ENCODE data around the gene DNAH9.

DNAH9 gene

GRCh38 chr17:11641521-11642275 lies 43.4 kb downstream of the DNAH9 start:
- no peak for DNase-seq (ENCODE audit: low read depth, low spot score)
- H3K4me3 ChIP-seq (ENCODE audit: low read depth, low read length) = no peak overlapping the region
- in situ Hi-C loops (cut with HindIII; ENCODE audit: low sequenced_read_pairs) = no loop called here
- no peak for TF ChIP-seq CTCF (IDR thresholded peaks at IDR 0.05; ENCODE audit: low read depth, low read length)

GRCh38 chr17:11642655-11643054 lies 44.4 kb downstream of the DNAH9 start:
- no peak for DNase-seq (ENCODE audit: low read depth, low spot score)
- in situ Hi-C loops (cut with HindIII; ENCODE audit: low sequenced_read_pairs) = no loop called here
- no peak for TF ChIP-seq CTCF (IDR thresholded peaks at IDR 0.05; ENCODE audit: low read depth, low read length)
- H3K4me3 ChIP-seq (ENCODE audit: low read depth, low read length) = no peak overlapping the region

DNA sequence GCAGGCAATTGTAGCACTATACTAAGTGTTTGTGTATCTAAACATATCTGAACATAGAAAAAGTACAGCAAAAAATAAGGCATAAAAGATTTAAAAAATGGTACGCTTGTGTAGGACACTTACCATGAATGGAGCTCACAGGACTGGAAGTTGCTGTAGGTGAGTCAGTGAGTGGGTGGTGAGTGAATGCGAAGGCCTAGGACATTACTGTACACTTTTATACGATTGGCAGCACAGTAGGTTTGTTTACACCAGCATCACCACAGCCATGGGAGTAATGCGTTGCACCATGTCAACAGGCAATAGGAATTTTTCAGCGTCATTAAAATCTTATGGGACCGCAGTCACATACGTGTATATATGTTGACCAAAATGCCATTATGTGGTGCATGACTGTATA lies 45.6 kb downstream of the DNAH9 start:
- no peak for TF ChIP-seq CTCF (IDR thresholded peaks at IDR 0.05; ENCODE audit: low read depth, low read length)
- in situ Hi-C loops (cut with HindIII; ENCODE audit: low sequenced_read_pairs) = no loop called here
- no peak overlapping the region for H3K4me3 ChIP-seq (ENCODE audit: low read depth, low read length)
- no peak for DNase-seq (ENCODE audit: low read depth, low spot score)

DNA sequence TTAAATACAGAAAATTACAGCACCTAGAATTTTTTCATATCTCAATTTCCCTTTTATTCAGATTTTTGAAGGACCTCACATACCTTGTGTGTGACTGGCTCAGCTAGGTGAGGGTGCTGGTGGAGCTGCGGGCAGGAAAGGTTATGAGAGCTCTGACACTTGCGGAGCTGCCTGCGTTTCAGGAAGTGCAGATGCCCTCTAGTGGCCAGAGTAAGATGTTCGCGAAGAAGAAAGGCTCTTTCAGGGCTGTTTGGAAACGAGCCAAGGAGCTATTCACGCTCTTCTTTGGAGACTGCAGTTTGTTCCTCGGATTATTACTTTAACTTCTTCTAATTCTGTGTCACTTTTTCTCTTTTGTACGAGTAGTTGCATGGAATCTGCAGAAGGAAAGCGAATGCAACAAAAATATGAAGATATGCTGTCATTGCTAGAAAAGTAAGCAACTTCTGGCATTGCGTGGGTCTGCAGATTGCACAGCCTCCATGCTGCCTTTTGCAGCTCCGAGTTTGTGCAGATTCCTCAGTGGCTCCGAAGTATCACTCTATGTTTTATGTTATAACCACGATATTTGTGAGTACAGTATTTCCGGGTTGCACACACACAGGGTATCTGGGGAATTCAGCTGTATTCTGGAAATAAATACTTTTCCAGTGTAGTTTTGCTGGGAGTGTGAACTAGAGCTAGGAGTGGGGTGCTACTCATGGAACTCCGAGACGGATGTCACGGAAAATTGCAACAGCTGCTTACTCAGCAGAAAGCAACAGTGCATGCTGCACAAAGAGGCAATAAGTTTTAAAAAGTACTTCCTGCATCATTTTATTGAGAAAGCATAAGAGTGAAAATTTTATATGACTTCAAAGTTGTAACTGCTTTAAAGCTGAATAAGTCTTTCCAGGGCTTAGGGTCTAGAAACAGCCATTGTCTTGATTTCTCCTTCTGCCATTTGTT lies 46.3 kb downstream of the DNAH9 start:
- DNase-seq (ENCODE audit: low read depth, low spot score) = peak; percentile 33

DNA sequence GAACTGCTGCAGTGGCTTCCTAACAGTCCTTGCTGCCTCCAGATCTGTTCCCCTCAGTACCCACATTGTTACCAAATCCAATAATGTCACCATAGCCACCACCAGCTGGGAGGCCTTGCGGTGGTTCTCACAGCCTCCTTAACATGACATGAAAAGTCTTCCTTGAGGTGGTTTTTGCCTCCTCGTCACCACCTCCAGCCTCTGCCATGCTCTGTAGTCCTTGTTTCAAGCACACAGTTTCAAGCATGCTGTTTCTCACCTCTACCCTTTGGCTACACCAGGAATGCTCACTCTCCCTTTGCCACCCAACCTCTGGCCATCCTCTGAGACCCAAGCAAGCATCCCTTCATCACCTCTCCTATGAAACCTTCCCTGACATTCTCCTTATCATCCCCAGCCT lies 47.2 kb downstream of the DNAH9 start:
- in situ Hi-C loops (cut with HindIII; ENCODE audit: low sequenced_read_pairs) = no loop called here
- no peak overlapping the region for H3K4me3 ChIP-seq (ENCODE audit: low read depth, low read length)
- no peak for DNase-seq (ENCODE audit: low read depth, low spot score)
- TF ChIP-seq CTCF (IDR thresholded peaks at IDR 0.05; ENCODE audit: low read depth, low read length) = no peak

More for the DNA sequence above, 46.3 kb downstream of the DNAH9 start:
- in situ Hi-C loops (cut with HindIII; ENCODE audit: low sequenced_read_pairs) = no loop called here
- no peak overlapping the region for H3K4me3 ChIP-seq (ENCODE audit: low read depth, low read length)
- TF ChIP-seq CTCF (IDR thresholded peaks at IDR 0.05; ENCODE audit: low read depth, low read length) = peak; percentile 60

DNA sequence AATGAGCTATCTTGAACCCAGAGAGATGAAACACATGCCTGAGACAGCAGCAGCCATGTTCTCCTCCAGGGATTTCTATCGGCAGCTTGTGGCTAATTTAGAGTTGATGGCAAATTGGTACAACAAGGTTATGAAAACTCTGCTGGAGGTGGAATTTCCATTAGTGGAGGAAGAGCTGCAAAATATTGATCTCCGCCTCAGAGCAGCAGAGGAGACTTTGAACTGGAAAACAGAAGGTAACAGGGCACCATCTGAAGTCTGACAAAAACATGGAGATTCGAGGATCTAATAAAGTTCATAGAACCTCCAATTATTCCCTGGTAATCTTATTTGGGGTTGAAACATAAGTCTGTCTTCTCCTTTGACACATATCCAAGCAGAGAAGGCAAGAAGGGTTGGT lies 52.8 kb downstream of the DNAH9 start:
- DNase-seq (ENCODE audit: low read depth, low spot score) = no peak
- TF ChIP-seq CTCF (IDR thresholded peaks at IDR 0.05; ENCODE audit: low read depth, low read length) = no peak

More for the DNA sequence above, 52.8 kb downstream of the DNAH9 start:
- in situ Hi-C loops (cut with HindIII; ENCODE audit: low sequenced_read_pairs) = no loop called here
- no peak overlapping the region for H3K4me3 ChIP-seq (ENCODE audit: low read depth, low read length)
